ENCODE measurements around the gene SAMD4B.
"Not testable (repeated sequence)": the region's sequence is repeated elsewhere in the genome, so short reads cannot be mapped to it uniquely, and the experiment has no call there.

The SAMD4B gene

DNA sequence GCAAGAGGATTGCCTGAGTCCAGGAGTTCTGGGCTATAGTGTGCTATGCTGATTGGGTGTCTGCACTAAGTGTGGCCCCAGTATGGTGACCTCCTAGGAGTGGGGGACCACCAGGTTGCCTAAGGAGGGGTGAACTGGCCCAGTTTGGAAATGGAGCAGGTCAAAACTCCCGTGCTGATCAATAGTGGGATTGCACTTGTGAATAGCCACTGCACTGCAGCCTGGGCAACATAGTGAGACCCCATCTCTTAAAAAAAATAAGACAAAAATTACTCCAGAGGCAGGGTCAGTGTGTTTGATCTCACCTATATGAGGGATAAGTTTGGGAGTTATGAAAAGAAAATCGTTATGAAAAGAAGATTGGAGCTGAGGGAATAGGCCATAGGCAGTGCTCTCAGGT lies 27.0 kb downstream of the SAMD4B start:
- no CpG with 5 or more reads among the region's 2 CpGs for WGBS (ENCODE audit: insufficient coverage, insufficient read length)
- Histone ChIP-seq H3K27ac (ENCODE audit: low read length) (no peak overlapping the region), H3K9me3 (ENCODE audit: control insufficient read depth, insufficient read depth, low read length) (no peaks in the 10 kb centered on the region), H3K4me3 (ENCODE audit: low read length) (no peak overlapping the region), H3K36me3 (ENCODE audit: control insufficient read depth, insufficient read depth, low read length) (peaks cover 12% of the 10 kb centered on the region), H3K4me1 (ENCODE audit: control insufficient read depth, insufficient read depth, low read length) (no peaks in the 10 kb centered on the region), H3K27me3 (ENCODE audit: control insufficient read depth, insufficient read depth, low read length) (no peaks in the 10 kb centered on the region)
- DNase-seq (ENCODE audit: low read depth, low spot score), result no peak

DNA sequence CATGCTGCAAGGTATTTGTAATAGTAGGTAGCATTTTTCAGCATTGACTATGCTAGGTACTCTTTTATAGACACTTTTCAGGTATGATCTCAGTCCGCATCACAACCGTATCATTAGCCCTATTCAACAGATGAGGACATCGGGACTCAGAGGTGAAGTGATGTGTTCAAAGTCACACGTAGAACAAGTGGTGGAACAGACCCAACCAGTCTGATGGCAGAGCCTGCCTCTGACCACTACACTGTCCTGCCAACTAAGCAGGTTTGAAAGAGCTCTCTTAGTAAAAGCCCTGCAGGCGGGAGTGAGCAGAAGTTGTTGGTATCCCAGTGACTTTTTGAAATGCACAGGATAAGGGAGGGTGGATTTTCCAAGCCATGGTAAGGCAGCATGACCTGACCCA lies 28.5 kb downstream of the SAMD4B start:
- Histone ChIP-seq H3K4me3 (ENCODE audit: low read length) (no peak overlapping the region), H3K4me1 (ENCODE audit: control insufficient read depth, insufficient read depth, low read length) (no peaks in the 10 kb centered on the region), H3K9me3 (ENCODE audit: control insufficient read depth, insufficient read depth, low read length) (no peaks in the 10 kb centered on the region), H3K36me3 (ENCODE audit: control insufficient read depth, insufficient read depth, low read length) (peaks cover 16% of the 10 kb centered on the region), H3K27ac (ENCODE audit: low read length) (no peak overlapping the region), H3K27me3 (ENCODE audit: control insufficient read depth, insufficient read depth, low read length) (no peaks in the 10 kb centered on the region)
- WGBS (ENCODE audit: insufficient coverage, insufficient read length), result no CpG with 5 or more reads among the region's 5 CpGs
- DNase-seq (ENCODE audit: low read depth, low spot score), result no peak

DNA sequence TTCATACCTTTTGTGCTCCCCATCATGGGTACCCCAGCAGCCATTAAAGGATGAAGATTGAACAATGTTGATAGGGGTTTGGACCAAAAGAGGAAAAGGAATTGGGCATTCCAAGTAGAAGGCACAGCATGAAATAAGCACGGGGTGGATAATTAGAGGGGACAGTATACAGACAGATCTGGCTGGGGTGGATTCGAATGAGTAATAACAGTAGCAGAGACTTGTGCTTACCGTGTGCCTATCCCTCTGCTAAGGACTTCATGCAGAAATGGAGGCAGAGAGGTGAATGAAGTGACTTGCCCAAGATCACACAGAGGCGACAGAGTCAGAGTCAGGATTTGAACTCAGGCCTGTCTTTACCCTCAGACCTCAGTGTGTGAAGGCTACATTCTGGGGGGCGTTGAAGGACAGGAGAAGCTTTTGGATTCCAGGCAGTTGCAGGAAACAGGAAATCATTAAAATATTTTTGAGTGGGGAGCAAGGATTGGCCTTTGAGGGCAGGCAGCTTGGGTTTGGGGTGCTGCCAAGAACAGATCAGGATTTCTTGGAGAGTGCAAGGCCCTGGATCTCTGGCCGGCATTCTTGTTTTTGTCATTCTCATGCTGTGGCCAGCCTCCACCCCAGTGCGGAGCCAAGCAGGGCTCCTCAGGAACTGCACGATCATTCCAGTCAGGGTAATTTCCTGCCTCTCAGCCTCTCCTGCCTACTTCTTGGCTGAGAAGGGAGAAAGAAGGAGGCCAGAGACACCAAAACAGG lies 30.0 kb downstream of the SAMD4B start:
- DNase-seq (ENCODE audit: low read depth, low spot score), result no peak
- Histone ChIP-seq H3K4me1 (ENCODE audit: control insufficient read depth, insufficient read depth, low read length) (no peaks in the 10 kb centered on the region), H3K27me3 (ENCODE audit: control insufficient read depth, insufficient read depth, low read length) (no peaks in the 10 kb centered on the region), H3K36me3 (ENCODE audit: control insufficient read depth, insufficient read depth, low read length) (peaks cover 27% of the 10 kb centered on the region), H3K9me3 (ENCODE audit: control insufficient read depth, insufficient read depth, low read length) (no peaks in the 10 kb centered on the region), H3K4me3 (ENCODE audit: low read length) (no peak overlapping the region), H3K27ac (ENCODE audit: low read length) (no peak overlapping the region)
- WGBS (ENCODE audit: insufficient coverage, insufficient read length), result no CpG with 5 or more reads among the region's 8 CpGs

DNA sequence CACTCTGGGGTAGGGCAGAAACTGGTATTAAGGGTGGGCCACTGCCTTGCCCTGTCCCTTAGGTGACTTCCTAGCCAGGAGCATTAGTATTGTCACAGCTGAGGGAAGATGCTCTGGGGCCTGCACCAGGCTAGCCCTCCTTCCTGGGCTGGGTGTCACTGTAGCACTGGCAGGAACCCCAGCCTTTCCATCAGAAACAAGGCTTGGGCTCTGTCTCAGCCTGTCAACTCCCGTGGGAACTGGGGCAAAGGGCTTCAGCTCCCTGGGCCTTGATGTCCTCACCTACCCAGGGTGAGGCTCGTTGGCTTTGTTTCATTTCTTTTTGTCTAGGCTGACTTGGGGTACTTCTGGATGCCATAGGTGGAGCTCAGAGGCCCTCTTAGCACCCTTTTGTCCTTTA lies 30.7 kb downstream of the SAMD4B start:
- Histone ChIP-seq H3K27ac (ENCODE audit: low read length) (no peak overlapping the region), H3K36me3 (ENCODE audit: control insufficient read depth, insufficient read depth, low read length) (peaks cover 34% of the 10 kb centered on the region), H3K9me3 (ENCODE audit: control insufficient read depth, insufficient read depth, low read length) (no peaks in the 10 kb centered on the region), H3K27me3 (ENCODE audit: control insufficient read depth, insufficient read depth, low read length) (no peaks in the 10 kb centered on the region), H3K4me1 (ENCODE audit: control insufficient read depth, insufficient read depth, low read length) (no peaks in the 10 kb centered on the region), H3K4me3 (ENCODE audit: low read length) (no peak overlapping the region)
- no peak for DNase-seq (ENCODE audit: low read depth, low spot score)
- WGBS (ENCODE audit: insufficient coverage, insufficient read length), result no CpG with 5 or more reads among the region's 2 CpGs

DNA sequence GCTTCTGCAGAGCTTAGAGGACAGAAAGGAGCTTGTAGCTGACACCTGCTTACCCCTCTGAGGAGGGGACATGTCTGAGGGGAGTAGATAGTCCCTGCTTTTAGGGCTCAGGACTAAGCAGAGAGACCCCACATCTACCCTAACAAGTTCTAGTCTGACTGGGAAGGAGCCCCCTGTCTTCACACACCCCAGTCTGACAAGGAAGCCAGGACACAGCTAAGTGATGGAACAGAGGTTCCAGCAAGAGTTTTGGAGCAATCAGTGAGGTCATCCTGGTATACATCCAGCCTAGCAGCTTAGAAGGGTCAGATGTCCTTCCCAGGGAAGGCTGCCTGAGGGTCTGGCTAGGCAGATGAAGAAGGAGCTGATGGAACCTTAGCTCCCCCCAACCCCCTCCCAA lies 33.7 kb downstream of the SAMD4B start:
- H3K27ac ChIP-seq (ENCODE audit: low read length), result no peak overlapping the region
- peaks cover 50% of the 10 kb centered on the region for H3K36me3 ChIP-seq (ENCODE audit: control insufficient read depth, insufficient read depth, low read length)
- no peaks in the 10 kb centered on the region for H3K9me3 ChIP-seq (ENCODE audit: control insufficient read depth, insufficient read depth, low read length)
- H3K27me3 ChIP-seq (ENCODE audit: control insufficient read depth, insufficient read depth, low read length), result no peaks in the 10 kb centered on the region
- H3K4me1 ChIP-seq (ENCODE audit: control insufficient read depth, insufficient read depth, low read length), result no peaks in the 10 kb centered on the region
- no peak for DNase-seq (ENCODE audit: low read depth, low spot score)
- no peak overlapping the region for H3K4me3 ChIP-seq (ENCODE audit: low read length)

DNA sequence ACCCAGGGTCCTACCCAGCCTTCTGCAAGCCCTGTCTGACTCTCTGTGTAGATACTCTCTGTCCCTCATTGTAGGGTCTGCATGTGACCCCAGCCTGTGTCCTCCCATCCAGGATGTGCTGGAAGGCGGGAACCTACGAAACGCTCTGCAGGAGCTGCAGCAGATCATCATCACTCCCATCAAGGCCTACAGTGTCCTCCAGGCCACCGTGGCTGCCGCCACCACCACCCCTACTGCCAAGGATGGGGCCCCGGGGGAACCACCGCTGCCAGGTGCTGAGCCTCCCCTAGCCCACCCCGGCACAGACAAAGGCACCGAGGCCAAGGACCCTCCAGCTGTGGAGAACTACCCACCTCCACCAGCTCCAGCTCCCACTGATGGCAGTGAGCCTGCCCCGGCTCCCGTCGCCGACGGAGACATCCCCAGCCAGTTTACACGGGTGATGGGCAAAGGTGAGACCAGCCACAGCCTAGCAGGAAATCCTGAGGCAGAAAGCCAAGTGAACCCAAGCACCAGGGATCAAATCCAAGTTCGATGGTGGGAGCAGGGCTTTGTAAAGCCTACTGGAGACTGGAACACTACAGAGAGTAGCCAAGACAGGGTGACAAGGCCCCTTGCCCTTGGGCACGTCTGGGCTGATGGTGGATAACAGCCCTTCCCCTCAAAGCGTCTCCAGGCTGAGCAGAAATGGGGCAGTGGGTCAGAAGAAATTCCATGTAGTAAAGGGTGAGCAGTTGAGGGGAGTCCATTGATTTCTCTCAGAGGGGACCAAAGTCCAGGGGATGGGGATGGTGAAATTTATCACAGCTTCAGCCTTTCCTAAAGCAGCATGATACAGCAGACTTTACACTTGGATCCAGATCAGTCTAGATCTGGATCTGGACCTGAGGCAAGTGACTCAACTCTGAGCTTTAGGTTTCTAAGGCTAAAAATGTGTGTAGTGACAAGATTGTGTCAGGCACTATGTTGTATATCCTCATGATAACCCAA lies 35.4 kb downstream of the SAMD4B start:
- Histone ChIP-seq H3K27me3 (ENCODE audit: control insufficient read depth, insufficient read depth, low read length) (no peaks in the 10 kb centered on the region), H3K4me3 (ENCODE audit: low read length) (no peak overlapping the region), H3K9me3 (ENCODE audit: control insufficient read depth, insufficient read depth, low read length) (no peaks in the 10 kb centered on the region), H3K4me1 (ENCODE audit: control insufficient read depth, insufficient read depth, low read length) (no peaks in the 10 kb centered on the region), H3K36me3 (ENCODE audit: control insufficient read depth, insufficient read depth, low read length) (peaks cover 59% of the 10 kb centered on the region), H3K27ac (ENCODE audit: low read length) (no peak overlapping the region)
- no peak for DNase-seq (ENCODE audit: low read depth, low spot score)
- WGBS (ENCODE audit: insufficient coverage, insufficient read length), result no CpG with 5 or more reads among the region's 18 CpGs

DNA sequence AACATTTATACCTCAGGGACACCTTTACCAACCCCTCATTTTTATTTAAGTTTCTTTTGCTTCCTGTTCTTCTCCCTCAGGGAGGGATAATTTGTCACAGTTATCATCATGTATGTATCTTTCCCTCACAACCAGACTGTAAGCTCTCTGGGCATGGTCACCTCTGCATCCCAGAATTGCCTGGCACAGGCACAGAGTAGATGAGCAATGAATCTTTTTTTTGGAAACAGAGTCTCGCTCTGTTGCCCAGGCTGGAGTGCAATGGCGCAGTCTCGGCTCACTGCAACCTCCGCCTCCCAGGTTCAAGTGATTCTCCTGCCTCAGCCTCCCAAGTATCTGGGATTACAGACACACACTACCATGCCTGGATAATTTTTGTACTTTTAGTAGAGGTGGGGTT lies 37.1 kb downstream of the SAMD4B start:
- WGBS (ENCODE audit: insufficient coverage, insufficient read length), result no CpG with 5 or more reads among the region's 4 CpGs
- H3K4me1 ChIP-seq (ENCODE audit: control insufficient read depth, insufficient read depth, low read length); H3K4me3 ChIP-seq (ENCODE audit: low read length); H3K27ac ChIP-seq (ENCODE audit: low read length); H3K27me3 ChIP-seq (ENCODE audit: control insufficient read depth, insufficient read depth, low read length); H3K9me3 ChIP-seq (ENCODE audit: control insufficient read depth, insufficient read depth, low read length); DNase-seq (ENCODE audit: low read depth, low spot score): not testable (repeated sequence)
- peaks cover 53% of the 10 kb centered on the region for H3K36me3 ChIP-seq (ENCODE audit: control insufficient read depth, insufficient read depth, low read length)

DNA sequence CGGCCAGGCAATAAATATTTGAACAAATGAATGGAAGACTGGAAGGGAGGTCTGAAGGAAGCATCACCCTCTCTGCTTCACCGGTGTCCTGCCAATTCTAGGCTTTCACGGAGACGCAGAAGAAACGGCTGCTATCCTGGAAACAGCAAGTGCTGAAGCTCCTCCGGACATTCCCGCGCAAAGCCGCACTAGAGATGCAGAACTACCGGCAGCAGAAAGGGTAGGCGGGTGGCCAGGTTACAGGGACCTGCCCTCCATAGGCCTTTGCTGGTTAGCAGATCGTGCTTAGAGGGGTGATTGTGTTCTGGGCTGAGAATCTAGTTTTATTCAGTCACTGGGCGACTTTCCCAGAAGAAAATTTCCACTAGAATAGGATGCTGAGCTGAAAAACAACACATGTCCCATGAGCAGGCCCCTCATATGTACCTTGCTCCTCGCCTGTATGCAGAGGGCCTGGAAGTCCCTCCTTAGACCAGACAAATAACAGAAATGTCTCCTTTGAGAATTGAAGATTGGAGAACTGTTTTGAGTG lies 37.7 kb downstream of the SAMD4B start:
- H3K4me3 ChIP-seq (ENCODE audit: low read length), result no peak overlapping the region
- no peak for DNase-seq (ENCODE audit: low read depth, low spot score)
- H3K27me3 ChIP-seq (ENCODE audit: control insufficient read depth, insufficient read depth, low read length), result no peaks in the 10 kb centered on the region
- peaks cover 51% of the 10 kb centered on the region for H3K36me3 ChIP-seq (ENCODE audit: control insufficient read depth, insufficient read depth, low read length)
- H3K4me1 ChIP-seq (ENCODE audit: control insufficient read depth, insufficient read depth, low read length), result no peaks in the 10 kb centered on the region
- H3K9me3 ChIP-seq (ENCODE audit: control insufficient read depth, insufficient read depth, low read length), result no peaks in the 10 kb centered on the region
- no peak overlapping the region for H3K27ac ChIP-seq (ENCODE audit: low read length)
- no CpG with 5 or more reads among the region's 14 CpGs for WGBS (ENCODE audit: insufficient coverage, insufficient read length)

DNA sequence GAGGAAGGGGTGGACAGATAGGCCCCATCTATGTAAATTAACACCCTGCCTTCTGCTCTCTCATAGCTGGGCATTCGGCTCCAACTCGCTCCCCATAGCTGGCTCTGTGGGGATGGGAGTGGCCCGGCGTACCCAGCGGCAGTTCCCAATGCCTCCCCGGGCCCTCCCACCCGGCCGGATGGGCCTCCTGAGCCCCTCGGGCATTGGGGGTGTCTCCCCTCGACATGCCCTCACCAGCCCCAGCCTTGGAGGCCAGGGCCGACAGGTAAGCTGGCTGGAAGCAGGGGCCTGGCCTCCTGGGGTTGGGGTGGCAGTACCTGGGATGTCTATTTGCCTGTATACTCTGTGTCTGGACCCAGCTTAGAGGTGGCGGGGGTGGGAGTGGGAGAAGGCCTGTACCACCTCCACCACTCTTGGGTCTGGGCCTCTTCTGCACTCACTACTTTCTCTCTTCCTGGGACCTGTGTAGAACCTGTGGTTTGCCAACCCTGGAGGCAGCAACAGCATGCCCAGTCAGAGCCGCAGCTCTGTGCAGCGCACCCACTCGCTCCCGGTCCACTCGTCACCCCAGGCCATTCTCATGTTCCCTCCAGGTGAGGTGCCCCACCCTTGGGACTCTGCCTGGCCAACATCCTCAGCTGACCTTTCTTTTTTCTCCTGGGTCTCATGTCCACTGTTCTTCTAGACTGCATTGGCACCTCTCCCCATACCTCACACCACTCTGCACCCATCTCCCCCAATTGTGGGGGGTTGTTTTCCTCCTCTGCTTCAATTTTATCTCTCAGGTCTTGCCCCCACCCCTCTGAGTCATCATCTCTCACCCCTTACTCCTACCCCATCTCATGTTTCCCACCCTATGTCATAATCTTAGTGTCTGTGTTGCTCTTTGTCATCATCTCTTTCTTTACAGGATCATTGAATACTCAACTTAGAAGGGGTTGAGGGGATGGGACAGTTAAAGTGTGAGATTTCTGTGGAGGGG lies 38.6 kb downstream of the SAMD4B start:
- no CpG with 5 or more reads among the region's 17 CpGs for WGBS (ENCODE audit: insufficient coverage, insufficient read length)
- H3K9me3 ChIP-seq (ENCODE audit: control insufficient read depth, insufficient read depth, low read length), result no peaks in the 10 kb centered on the region
- no peaks in the 10 kb centered on the region for H3K4me1 ChIP-seq (ENCODE audit: control insufficient read depth, insufficient read depth, low read length)
- H3K27me3 ChIP-seq (ENCODE audit: control insufficient read depth, insufficient read depth, low read length), result no peaks in the 10 kb centered on the region
- H3K27ac ChIP-seq (ENCODE audit: low read length), result no peak overlapping the region
- H3K4me3 ChIP-seq (ENCODE audit: low read length), result no peak overlapping the region
- peaks cover 50% of the 10 kb centered on the region for H3K36me3 ChIP-seq (ENCODE audit: control insufficient read depth, insufficient read depth, low read length)
- DNase-seq (ENCODE audit: low read depth, low spot score), result no peak

All from iPS DF 6.9 (cell line).